ENCODE results near the gene SYNE2.

- no peak for TF ChIP-seq CBX5 (IDR thresholded peaks at IDR 0.05; ENCODE audit: low read depth, low read length)
- TF ChIP-seq, protein P1, sequence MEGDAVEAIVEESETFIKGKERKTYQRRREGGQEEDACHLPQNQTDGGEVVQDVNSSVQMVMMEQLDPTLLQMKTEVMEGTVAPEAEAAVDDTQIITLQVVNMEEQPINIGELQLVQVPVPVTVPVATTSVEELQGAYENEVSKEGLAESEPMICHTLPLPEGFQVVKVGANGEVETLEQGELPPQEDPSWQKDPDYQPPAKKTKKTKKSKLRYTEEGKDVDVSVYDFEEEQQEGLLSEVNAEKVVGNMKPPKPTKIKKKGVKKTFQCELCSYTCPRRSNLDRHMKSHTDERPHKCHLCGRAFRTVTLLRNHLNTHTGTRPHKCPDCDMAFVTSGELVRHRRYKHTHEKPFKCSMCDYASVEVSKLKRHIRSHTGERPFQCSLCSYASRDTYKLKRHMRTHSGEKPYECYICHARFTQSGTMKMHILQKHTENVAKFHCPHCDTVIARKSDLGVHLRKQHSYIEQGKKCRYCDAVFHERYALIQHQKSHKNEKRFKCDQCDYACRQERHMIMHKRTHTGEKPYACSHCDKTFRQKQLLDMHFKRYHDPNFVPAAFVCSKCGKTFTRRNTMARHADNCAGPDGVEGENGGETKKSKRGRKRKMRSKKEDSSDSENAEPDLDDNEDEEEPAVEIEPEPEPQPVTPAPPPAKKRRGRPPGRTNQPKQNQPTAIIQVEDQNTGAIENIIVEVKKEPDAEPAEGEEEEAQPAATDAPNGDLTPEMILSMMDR (IDR thresholded peaks at IDR 0.05; ENCODE audit: control extremely low read depth in 1 of 3, insufficient read depth in 1 of 3, low read depth in 1 of 3, low read length in 3 of 3), result no peak
- no peak for TF ChIP-seq CTBP2 (IDR thresholded peaks at IDR 0.05; ENCODE audit: borderline replicate concordance, insufficient read depth, insufficient read length, low read length)
- TF ChIP-seq EP300 (IDR thresholded peaks at IDR 0.05; ENCODE audit: borderline replicate concordance in 1 of 2, low read depth in 2 of 2, low read length in 2 of 2), result no peak
These were observed 24.7 kb downstream of the SYNE2 start for GRCh38 chr14:63877550-63877939.

Measured in H1 (cell line).